Stimulated activated CD4-positive, alpha-beta T cell treated with anti-CD3 and anti-CD28 coated beads, Interleukin-1b, Interleukin-23, amount 100 ng/mL, for 4 hours (primary cell): ENCODE measurements around the gene RPN1.
"Not testable (repeated sequence)": the region's sequence is repeated elsewhere in the genome, so short reads cannot be mapped to it uniquely, and the experiment has no call there.

ENCODE experiments used
- DNase-seq, 2 donors: peaks; one replicate each; pipeline ENCODE4 v3.0.0-alpha.2; 2020; ENCODE audit warnings: low read depth in 2 of 2

Gene RPN1

GRCh38 chr3:128609294-128609693 is 41.3 kb downstream of the RPN1 start:
- DNase-seq: no peak

DNA sequence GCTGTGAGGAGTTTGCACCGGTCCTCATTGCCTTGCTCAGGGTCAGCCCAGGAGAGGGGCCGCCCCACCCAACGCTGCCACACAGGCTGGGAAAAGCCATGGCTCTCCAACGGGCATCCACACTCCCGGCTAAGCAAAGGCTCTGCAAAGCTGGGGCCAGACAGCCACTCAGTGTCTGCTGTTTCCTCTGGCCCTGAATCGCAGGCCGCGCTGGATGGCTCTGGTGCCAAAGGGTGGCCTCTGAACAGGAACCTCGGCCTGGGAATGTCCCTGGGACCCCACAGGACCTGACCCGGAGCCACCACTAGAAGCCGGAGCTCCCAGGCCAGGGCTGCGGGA is 42.9 kb downstream of the RPN1 start:
- DNase-seq: no peak

- no peak for DNase-seq
Observed at GRCh38 chr3:128606094-128606493, 44.5 kb downstream of the RPN1 start.

DNA sequence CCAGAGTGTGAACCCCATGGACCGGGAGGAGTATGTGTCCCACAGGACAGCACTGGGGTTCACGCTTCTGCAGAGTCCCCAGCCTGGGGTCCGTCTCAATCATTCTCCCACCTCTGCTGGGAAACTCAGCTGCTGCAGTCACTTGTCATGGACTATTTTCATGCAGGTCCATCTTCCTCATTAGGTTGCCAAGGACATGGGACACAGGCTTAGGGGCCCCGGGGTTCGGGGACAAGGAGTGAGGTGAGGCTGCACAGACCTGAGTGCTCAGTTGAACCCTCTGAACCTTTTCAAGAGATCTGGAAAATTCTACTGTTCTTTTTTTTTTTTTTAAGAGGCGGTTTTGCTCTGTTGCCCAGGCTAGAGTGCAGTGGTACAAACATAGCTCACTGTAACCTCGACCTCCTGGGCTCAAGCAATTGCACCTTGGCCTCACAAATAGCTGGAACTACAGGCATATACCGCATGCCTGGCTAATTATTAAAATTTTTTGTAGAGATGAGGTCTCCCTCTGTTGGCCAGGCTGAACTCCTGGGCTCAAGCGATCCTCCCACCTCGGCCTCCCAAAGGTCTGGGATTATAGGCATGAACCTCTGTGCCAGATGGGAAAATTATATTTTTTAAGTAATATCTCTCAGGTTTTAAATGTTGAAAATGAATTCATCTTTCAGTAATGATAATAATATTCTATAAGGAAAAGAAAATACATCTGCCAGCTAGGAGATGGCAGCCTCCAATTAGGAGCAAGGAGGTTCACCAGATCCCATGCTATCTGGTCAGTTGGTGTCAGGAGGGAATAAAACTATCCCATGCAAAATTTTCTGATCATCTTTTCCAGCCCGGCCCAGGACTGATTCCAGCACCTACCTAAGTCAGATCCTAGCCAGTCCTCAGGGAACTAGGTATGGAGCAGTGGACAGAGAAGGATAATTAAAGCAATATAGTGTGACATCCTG is 45.2 kb downstream of the RPN1 start:
- no peak for DNase-seq

- no peak for DNase-seq
Observed at GRCh38 chr3:128603811-128604775, 46.5 kb downstream of the RPN1 start.

GRCh38 chr3:128603313-128603712 is 47.3 kb downstream of the RPN1 start:
- DNase-seq: no peak

- DNase-seq: no peak
Observed at GRCh38 chr3:128598884-128599664, 51.5 kb downstream of the RPN1 start.

DNA sequence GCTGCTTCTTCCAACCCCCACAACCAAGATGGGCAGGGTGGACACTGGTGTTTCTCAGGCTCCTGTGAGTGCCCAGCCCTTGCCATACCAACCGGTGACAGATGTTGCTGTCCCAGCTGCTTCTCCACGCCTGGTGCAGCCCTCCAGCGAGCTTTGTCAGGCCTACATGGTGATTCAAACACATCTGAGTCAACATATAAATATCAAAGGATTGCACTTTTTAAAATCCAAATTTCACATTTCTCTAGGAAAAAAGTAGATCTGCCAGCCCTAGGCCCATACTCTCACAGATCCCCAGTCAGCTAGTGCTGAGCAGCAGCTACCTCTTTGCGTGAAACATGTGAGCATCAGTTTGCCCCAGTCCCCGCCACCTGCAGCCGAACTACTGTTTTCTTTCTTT is 52.7 kb downstream of the RPN1 start:
- no peak for DNase-seq

DNA sequence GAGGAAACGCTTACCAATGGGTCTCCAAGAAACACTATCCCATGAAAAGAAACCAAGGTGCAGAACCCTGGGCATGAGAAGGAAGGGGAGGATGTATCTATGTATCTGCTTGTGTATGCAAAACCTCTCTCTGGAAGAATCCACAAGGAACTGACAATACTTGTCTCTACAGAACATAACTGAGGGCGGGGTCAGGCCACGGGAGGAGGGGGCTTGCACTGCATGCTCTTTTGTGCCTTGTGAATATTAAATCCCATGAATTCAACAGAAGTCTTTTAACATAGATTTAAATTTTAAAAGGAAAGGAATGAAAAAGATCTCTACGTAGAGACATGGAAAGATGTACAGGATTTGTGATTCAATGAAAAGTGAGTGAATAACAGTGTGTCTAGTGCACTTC is 57.8 kb downstream of the RPN1 start:
- no peak for DNase-seq

DNA sequence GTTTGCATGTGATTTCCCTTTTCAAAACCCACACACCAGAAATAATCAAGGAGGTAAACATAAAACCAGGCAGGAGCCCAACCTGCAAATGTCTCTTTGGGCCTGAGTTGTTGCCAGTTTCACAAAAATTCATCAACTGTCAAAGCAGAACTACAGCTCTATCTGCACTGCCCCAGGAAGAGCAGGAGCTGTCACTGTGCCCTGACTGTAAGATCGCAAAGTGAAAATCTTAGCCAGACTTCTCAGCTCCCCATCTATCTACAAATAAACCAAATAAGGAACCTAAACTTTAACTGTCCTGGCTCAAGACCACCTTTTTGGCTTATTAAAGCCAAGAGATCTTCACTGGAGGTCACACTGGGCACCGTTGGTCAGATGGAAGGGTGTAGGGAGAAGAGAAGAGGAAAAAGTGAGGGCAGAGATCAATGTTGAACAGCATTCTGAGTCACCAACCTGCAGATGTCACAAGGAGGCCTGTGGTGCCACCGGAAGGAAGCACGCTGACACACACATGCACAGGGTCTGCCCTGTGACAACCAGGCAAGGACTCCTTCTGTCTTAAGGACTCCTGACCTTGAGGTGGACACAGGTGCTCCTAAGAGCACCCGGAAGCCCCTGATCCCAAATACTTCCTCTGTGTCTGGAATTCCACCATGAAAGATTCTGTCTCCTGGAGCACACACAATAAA is 58.7 kb downstream of the RPN1 start:
- DNase-seq: no peak

DNA sequence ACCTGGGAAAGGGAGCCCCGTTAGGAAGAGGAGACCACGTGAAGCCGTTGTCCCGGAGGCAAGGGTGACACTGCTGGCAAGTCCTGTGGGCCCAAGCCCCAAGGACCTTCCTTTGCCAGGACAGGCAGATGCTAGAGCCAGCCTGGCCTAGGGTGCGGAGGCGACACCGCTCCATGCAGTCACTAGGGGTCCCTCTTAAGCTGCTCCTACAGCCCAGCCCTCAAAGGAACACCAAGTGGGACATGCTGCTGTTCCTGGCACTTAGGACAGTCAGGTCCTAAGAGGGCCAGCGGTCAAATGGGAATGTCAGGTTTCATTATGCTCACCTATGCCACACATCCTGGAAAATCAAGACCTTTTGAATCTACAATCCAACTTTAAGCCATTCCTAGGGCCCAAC is 59.7 kb downstream of the RPN1 start:
- DNase-seq: no peak

DNA sequence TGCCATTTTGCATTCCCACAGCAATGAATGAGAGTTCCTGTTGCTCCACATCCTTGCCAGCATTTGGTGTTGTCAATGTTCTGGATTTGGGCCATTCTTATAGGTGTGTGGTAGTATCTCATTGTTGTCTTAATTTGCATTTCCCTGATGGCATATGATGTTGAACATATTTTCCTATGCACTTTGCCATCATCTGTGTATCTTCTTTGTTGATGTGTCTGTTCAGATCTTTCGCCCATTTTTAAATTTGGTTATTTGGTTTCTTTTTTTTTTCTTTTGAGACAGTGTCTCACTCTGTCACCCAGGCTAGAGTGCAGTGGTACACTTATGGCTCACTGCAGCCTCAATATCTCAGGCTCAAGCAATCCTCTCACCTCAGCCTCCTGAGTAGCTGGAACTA is 60.6 kb downstream of the RPN1 start:
- not testable (repeated sequence) for DNase-seq

GRCh38 chr3:128588147-128588546 is 62.5 kb downstream of the RPN1 start:
- DNase-seq: no peak

DNA sequence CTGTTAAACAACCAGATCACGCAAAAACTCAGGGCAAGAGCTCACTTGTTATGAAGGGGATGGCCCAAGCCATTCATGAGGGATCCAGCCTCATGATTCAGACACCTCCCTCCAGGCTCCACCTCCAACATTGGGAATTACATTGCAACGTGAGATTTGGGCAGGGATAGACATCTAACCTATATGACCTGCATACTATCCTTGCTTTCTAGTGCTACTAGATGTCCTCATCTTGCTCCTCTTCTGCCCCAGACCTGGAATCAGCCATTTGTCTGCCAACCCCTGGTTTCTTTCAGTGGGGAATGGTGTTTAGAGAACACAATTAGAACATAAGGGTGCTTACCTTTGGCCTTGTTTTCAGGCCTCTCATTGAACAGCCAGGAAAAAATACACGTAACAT is 63.2 kb downstream of the RPN1 start:
- no peak for DNase-seq

DNA sequence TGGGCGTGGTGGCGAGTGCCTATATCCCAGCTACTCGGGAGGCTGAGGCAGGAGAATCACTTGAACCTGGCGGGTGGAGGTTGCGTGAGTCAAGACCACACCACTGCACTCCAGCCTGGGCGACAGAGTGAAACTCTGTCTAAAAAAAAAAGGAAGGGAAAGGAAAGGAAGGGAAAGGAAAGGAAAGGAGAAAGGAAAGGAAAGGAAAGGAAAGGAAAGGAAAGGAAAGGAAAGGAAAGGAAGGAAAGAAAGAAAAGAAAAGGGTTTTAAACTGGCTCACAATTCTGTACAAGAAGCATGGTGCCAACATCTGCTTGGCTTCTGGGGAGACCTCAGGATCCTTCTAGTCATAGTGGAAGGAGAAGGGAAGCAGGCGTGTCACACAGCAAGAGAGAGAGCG is 63.7 kb downstream of the RPN1 start:
- not testable (repeated sequence) for DNase-seq

GRCh38 chr3:128586391-128586790 is 64.2 kb downstream of the RPN1 start:
- DNase-seq: not testable (repeated sequence)

DNA sequence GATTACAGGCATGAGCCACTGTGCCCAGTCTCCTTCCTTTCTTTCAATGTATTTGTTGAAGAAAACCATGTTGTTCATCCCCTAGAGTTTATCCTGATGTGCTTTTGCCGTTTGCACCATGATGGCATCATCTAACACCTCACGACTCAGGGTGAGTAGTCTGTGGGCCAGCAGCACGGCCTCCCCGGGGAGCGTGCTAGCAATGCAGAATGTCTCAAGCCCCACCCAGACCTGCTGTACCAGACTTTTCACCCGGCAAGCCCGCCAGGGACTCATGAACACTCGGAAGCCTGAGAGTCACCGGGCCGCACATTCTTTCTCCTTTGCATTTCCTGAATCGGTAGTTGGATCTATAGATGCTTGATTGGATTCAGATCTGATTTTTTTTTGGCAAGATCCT is 64.6 kb downstream of the RPN1 start:
- DNase-seq: no peak

DNA sequence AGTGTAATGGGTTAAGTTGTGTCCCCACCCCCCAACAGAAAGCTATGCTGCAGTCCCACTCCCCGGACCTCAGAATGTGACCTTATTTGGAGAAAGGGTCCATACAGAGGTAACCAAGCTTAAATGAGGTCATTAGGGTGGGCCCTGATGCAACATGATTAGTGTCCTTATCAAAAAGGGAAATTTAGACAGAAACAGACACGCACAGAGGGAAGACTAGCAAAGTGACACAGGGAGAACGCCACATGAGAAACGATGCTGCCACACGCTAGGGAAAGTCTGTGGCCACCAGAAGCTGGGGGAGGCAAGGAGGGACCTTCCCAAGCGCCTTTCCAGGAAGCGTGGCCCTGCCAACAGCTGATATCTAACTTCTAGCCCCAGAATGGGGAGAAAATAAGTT is 65.4 kb downstream of the RPN1 start:
- no peak for DNase-seq

DNA sequence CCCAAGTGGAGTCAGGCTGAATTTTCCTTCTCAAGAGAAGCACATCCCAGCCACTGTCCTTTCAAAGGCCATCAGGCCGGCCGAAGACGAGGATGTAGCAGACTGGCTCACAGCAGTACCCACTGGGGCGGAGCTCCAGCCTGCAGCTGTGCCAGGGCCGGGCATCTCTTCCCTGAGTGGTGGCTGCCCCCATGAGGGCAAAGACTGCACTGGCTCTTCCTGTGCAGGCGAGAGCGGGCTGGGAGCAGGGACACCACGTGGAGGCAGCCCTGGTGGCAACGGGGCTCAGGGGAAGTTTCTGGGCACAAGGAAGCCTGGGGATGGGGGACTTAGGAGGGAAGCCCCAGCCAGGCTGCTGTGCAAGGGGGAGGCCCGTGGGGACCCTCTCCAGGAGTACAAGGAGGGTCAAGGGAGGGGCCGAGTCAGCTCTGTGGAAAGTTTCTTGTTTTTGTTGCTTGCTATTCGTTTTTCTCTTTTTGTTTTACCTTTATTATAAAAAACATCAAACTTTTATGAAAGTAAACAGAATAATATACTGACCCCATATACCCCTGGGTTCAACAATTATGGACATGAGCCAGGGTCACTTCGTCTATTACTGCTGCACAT is 66.1 kb downstream of the RPN1 start:
- no peak for DNase-seq

- no peak for DNase-seq
Observed at GRCh38 chr3:128581566-128581965, 69.1 kb downstream of the RPN1 start.

- no peak for DNase-seq
Observed at GRCh38 chr3:128579927-128580326, 70.7 kb downstream of the RPN1 start.
